ENCODE results near the gene WDR1.

- TF ChIP-seq POLR2A (IDR thresholded peaks at IDR 0.05; ENCODE audit: low read depth, low read length) (no peak), MYC (IDR thresholded peaks at IDR 0.05; ENCODE audit: low read depth, low read length) (no peak), GATA2 (IDR thresholded peaks at IDR 0.05; ENCODE audit: insufficient read depth, insufficient read length, low read depth, low read length) (no peak), EZH2 (IDR thresholded peaks at IDR 0.05; ENCODE audit: borderline replicate concordance, low read depth, low read length, severe bottlenecking) (no peak)
- TF ChIP-seq, protein P1, sequence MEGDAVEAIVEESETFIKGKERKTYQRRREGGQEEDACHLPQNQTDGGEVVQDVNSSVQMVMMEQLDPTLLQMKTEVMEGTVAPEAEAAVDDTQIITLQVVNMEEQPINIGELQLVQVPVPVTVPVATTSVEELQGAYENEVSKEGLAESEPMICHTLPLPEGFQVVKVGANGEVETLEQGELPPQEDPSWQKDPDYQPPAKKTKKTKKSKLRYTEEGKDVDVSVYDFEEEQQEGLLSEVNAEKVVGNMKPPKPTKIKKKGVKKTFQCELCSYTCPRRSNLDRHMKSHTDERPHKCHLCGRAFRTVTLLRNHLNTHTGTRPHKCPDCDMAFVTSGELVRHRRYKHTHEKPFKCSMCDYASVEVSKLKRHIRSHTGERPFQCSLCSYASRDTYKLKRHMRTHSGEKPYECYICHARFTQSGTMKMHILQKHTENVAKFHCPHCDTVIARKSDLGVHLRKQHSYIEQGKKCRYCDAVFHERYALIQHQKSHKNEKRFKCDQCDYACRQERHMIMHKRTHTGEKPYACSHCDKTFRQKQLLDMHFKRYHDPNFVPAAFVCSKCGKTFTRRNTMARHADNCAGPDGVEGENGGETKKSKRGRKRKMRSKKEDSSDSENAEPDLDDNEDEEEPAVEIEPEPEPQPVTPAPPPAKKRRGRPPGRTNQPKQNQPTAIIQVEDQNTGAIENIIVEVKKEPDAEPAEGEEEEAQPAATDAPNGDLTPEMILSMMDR (IDR thresholded peaks at IDR 0.05; ENCODE audit: extremely low read depth in 1 of 2, insufficient read depth in 1 of 2, low read depth in 1 of 2, low read length in 2 of 2): no peak
Measured at GRCh38 chr4:10083331-10083771, 33.2 kb downstream of the WDR1 start.
